Measurements from ENCODE around the gene RBM24.

DNA sequence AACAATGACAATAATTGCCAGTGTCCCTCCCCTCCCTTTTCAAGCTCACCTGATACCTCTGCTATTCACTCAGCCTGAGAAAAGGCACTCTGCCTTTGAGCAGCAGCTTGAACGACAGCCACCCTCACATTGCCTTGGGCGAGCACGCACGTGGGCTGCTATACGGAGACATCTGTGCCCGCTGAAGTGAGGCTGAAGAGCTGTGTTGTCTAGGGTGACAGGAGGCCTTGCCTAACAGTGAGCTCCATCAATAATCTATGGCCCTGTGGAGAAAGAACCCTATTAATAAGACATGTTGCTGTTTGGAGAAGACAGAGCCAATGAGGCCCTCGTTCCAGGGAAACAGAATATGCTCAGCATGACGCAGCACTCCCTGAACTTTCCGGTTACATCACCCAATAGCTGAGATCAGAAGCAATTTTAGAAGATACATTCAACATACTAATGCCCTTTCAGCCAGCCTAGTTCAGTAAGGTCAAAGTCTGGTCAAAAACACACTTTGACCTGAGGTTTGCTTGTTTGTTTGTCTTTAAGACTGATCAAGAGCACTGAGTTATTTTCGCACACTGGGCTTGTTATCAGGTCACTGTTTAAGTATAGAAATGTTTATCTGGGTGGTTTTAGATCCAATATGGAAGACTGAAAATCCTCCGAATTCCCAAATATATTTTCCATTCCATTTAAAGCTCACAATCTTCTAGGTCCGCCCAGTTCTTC is 30.6 kb downstream of the RBM24 start:
- TF ChIP-seq, protein P1, sequence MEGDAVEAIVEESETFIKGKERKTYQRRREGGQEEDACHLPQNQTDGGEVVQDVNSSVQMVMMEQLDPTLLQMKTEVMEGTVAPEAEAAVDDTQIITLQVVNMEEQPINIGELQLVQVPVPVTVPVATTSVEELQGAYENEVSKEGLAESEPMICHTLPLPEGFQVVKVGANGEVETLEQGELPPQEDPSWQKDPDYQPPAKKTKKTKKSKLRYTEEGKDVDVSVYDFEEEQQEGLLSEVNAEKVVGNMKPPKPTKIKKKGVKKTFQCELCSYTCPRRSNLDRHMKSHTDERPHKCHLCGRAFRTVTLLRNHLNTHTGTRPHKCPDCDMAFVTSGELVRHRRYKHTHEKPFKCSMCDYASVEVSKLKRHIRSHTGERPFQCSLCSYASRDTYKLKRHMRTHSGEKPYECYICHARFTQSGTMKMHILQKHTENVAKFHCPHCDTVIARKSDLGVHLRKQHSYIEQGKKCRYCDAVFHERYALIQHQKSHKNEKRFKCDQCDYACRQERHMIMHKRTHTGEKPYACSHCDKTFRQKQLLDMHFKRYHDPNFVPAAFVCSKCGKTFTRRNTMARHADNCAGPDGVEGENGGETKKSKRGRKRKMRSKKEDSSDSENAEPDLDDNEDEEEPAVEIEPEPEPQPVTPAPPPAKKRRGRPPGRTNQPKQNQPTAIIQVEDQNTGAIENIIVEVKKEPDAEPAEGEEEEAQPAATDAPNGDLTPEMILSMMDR (IDR thresholded peaks at IDR 0.05) = no peak
- TF ChIP-seq POLR2A (IDR thresholded peaks at IDR 0.05) = no peak
- no peak for TF ChIP-seq EP300 (IDR thresholded peaks at IDR 0.05)
- no peak for TF ChIP-seq POLR2AphosphoS5 (IDR thresholded peaks at IDR 0.05)

Measured in sigmoid colon (tissue), 4 donors.